Dermis blood vessel endothelial cell (primary cell): Measurements from ENCODE around the gene NUDT11. TPM values are rescaled to one million over a fixed set of nuclear protein-coding genes. Genes with fewer than 3 reads are reported as not detected.
"Not testable (repeated sequence)": the region's sequence is repeated elsewhere in the genome, so short reads cannot be mapped to it uniquely, and the experiment has no call there.

Experiments
- DNase-seq: peaks from one replicate; pipeline ENCODE4 v3.0.0; 2010
- total RNA-seq: library from RNA; depleted of rRNA; stranded (reverse); fragments of >200 nt; gene quantifications from 2 replicates; pipeline ENCODE4 v1.2.3, GENCODE V29; 2014

Gene NUDT11
- 0.51 and 0.74 TPM in 2 replicates for total RNA-seq

GRCh38 chrX:51496501-51497291 is at the start of gene NUDT11:
NUDT11 (minus strand) TSS chrX:51496592; CDS start chrX:51496444, 148 bp downstream.
- DNase-seq = peak; percentile 48

- no peak for DNase-seq
Measured at GRCh38 chrX:51520393-51520792, 24.0 kb upstream of the NUDT11 start.

- not testable (repeated sequence) for DNase-seq
Measured at GRCh38 chrX:51519131-51519530, 22.7 kb upstream of the NUDT11 start.

- DNase-seq = no peak
Measured at GRCh38 chrX:51507551-51507950, 11.2 kb upstream of the NUDT11 start.

GRCh38 chrX:51495701-51496488 is 497 bp downstream of the NUDT11 start:
- peak; percentile 0 for DNase-seq

GRCh38 chrX:51494409-51494808 is 2.0 kb downstream of the NUDT11 start:
- peak; percentile 2 for DNase-seq

GRCh38 chrX:51487960-51488267 is 8.5 kb downstream of the NUDT11 start:
- DNase-seq = no peak

GRCh38 chrX:51484616-51485015 is 11.8 kb downstream of the NUDT11 start:
- no peak for DNase-seq

- DNase-seq = not testable (repeated sequence)
Measured at GRCh38 chrX:51482411-51482810, 14.0 kb downstream of the NUDT11 start.

GRCh38 chrX:51476930-51477329 is 19.5 kb downstream of the NUDT11 start:
- DNase-seq = no peak

- no peak for DNase-seq
Measured at GRCh38 chrX:51463322-51463721, 33.1 kb downstream of the NUDT11 start.

GRCh38 chrX:51461053-51462044 is 35.0 kb downstream of the NUDT11 start:
- DNase-seq = peak; percentile 59

- DNase-seq = peak; percentile 41
Measured at GRCh38 chrX:51459125-51459524, 37.3 kb downstream of the NUDT11 start.

- DNase-seq = no peak
Measured at GRCh38 chrX:51456814-51457213, 39.6 kb downstream of the NUDT11 start.

GRCh38 chrX:51456246-51456645 is 40.1 kb downstream of the NUDT11 start:
- no peak for DNase-seq

- DNase-seq = no peak
Measured at GRCh38 chrX:51440365-51440764, 56.0 kb downstream of the NUDT11 start.

Other genes with a start within 250 kb of the NUDT11 start
- gene NUDT10, start 163.8 kb downstream of the NUDT11 start, total RNA-seq = 0.09 and 0.17 TPM in 2 replicates
- gene CENPVL3, start 122.3 kb upstream of the NUDT11 start, total RNA-seq = not detected in 2 replicates
- not detected in 2 replicates for gene CENPVL2, start 186.2 kb upstream of the NUDT11 start, total RNA-seq
- not detected in 2 replicates for gene CENPVL1, start 213.9 kb upstream of the NUDT11 start, total RNA-seq
- 6.6 and 8.0 TPM in 2 replicates for gene GSPT2, start 246.8 kb upstream of the NUDT11 start, total RNA-seq